ENCODE results near the gene CCNYL1.

- TF ChIP-seq, protein P1, sequence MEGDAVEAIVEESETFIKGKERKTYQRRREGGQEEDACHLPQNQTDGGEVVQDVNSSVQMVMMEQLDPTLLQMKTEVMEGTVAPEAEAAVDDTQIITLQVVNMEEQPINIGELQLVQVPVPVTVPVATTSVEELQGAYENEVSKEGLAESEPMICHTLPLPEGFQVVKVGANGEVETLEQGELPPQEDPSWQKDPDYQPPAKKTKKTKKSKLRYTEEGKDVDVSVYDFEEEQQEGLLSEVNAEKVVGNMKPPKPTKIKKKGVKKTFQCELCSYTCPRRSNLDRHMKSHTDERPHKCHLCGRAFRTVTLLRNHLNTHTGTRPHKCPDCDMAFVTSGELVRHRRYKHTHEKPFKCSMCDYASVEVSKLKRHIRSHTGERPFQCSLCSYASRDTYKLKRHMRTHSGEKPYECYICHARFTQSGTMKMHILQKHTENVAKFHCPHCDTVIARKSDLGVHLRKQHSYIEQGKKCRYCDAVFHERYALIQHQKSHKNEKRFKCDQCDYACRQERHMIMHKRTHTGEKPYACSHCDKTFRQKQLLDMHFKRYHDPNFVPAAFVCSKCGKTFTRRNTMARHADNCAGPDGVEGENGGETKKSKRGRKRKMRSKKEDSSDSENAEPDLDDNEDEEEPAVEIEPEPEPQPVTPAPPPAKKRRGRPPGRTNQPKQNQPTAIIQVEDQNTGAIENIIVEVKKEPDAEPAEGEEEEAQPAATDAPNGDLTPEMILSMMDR (conservative IDR thresholded peaks at IDR 0.05 in 1 of 2, IDR thresholded peaks at IDR 0.05 in 1 of 2; ENCODE audit: low read depth in 1 of 2, low read length in 2 of 2) = no peak
- TF ChIP-seq EZH2 (IDR thresholded peaks at IDR 0.05; ENCODE audit: low read length, missing control alignments) = no peak
Measured at GRCh38 chr2:207727261-207727660, 15.8 kb downstream of the CCNYL1 start.

Data from fibroblast of lung (primary cell).